Osteocyte (in vitro differentiated cells): Measurements from ENCODE around the gene FOXJ3. TPM values are rescaled to one million over a fixed set of nuclear protein-coding genes. Genes with fewer than 3 reads are reported as not detected.

Source experiments
- DNase-seq: peaks from one replicate; pipeline ENCODE4 v3.0.0; 2021; ENCODE audit warnings: mixed read lengths; ENCODE audit not compliant: unreplicated experiment; ENCODE audit errors: extremely low spot score
- H3K27ac Mint-ChIP-seq: one replicate; pipeline ENCODE4 v1.8.0; 2021; ENCODE audit warnings: mild to moderate bottlenecking, mixed read lengths; ENCODE audit not compliant: unreplicated experiment
- H3K27me3 Mint-ChIP-seq: one replicate; pipeline ENCODE4 v1.8.0; 2021; ENCODE audit warnings: mixed read lengths; ENCODE audit not compliant: unreplicated experiment
- H3K36me3 Mint-ChIP-seq: one replicate; pipeline ENCODE4 v1.8.0; 2021; ENCODE audit warnings: mixed read lengths; ENCODE audit not compliant: unreplicated experiment
- H3K4me1 Mint-ChIP-seq: one replicate; pipeline ENCODE4 v1.8.0; 2021; ENCODE audit warnings: mixed read lengths; ENCODE audit not compliant: unreplicated experiment
- H3K4me3 Mint-ChIP-seq: one replicate; pipeline ENCODE4 v1.8.0; 2021; ENCODE audit warnings: mild to moderate bottlenecking, moderate library complexity, mixed read lengths; ENCODE audit not compliant: unreplicated experiment
- H3K9me3 Mint-ChIP-seq: one replicate; pipeline ENCODE4 v1.8.0; 2021; ENCODE audit warnings: mixed read lengths; ENCODE audit not compliant: unreplicated experiment
- total RNA-seq: library from RNA; stranded (reverse); gene quantifications from 2 replicates; pipeline ENCODE4 v1.2.1, GENCODE V29; 2021
- TF ChIP-seq, protein P1 (sequence below): fragments of 200-600 bp; sonication (generic); IDR thresholded peaks from 2 replicates; pipeline ENCODE4 v1.5.0; 2021; ENCODE audit warnings: antibody characterized with exemption, mild to moderate bottlenecking, moderate library complexity

Gene FOXJ3
- total RNA-seq, 1 donor from 2014 or later: 34.6 TPM

DNA sequence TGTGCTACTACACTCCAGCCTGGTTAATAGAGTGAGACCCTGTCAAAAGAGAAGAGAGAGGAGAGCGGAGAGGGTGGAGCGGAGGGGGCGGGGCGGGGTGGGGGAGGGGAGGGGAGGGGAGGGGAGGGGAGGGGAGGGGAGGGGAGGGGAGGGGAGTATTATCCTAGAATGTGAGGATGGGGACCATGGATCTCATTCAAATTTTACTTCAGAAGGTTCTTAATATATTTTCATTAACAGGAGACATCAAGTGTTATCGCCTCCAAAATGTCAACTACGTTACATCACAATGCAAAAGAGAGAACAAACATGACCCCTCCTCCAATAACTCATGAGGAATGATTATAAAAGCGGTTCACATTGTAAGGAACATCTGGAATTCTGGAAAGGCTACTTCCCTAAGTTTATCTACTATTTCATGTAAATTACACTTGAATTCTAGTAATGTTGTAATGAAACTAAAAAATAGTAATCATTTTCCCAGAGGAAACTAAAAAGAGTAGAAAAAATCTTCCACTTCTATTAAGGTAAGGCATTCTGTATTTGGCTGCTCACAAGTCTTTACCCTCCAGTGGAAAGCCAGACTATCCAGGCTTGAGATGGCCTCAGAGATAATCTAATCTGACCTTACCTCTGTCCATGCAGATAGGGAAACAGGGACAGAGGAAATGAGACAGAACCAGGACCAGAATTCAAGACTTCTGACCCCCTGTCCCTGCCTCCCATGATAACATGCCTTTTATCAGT lies 151.7 kb downstream of the FOXJ3 start:
- no peak for DNase-seq
- no peaks in the 10 kb centered on the region for H3K9me3 Mint-ChIP-seq
- TF ChIP-seq, protein P1, sequence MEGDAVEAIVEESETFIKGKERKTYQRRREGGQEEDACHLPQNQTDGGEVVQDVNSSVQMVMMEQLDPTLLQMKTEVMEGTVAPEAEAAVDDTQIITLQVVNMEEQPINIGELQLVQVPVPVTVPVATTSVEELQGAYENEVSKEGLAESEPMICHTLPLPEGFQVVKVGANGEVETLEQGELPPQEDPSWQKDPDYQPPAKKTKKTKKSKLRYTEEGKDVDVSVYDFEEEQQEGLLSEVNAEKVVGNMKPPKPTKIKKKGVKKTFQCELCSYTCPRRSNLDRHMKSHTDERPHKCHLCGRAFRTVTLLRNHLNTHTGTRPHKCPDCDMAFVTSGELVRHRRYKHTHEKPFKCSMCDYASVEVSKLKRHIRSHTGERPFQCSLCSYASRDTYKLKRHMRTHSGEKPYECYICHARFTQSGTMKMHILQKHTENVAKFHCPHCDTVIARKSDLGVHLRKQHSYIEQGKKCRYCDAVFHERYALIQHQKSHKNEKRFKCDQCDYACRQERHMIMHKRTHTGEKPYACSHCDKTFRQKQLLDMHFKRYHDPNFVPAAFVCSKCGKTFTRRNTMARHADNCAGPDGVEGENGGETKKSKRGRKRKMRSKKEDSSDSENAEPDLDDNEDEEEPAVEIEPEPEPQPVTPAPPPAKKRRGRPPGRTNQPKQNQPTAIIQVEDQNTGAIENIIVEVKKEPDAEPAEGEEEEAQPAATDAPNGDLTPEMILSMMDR: no peak
- peaks cover 20% of the 10 kb centered on the region for H3K36me3 Mint-ChIP-seq
- H3K27ac Mint-ChIP-seq: no peak overlapping the region
- no peak overlapping the region for H3K4me3 Mint-ChIP-seq
- H3K27me3 Mint-ChIP-seq: no peaks in the 10 kb centered on the region
- peaks cover 15% of the 10 kb centered on the region for H3K4me1 Mint-ChIP-seq

DNA sequence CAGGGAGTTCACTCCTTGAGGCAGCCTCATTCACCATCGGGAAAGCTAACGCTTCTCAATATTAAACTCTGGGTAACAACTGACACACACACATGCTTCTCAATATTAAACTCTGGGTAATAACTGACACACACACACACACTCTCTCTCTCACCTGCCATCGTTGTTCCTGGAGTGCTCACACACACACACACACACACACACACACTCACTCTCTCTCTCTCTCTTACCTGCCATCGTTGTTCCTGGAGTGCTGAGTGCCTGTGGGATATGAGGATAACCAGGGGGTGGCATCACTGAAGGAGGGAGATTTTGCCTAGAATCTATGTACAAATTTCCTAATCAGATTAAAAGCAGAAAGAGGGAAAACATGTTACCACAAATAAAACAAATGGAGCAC lies 153.3 kb downstream of the FOXJ3 start:
- peaks cover 12% of the 10 kb centered on the region for H3K36me3 Mint-ChIP-seq
- H3K9me3 Mint-ChIP-seq: no peaks in the 10 kb centered on the region
- H3K4me1 Mint-ChIP-seq: peaks cover 12% of the 10 kb centered on the region
- no peak for DNase-seq
- H3K4me3 Mint-ChIP-seq: no peak overlapping the region
- no peak overlapping the region for H3K27ac Mint-ChIP-seq
- TF ChIP-seq, protein P1: no peak
- H3K27me3 Mint-ChIP-seq: no peaks in the 10 kb centered on the region

DNA sequence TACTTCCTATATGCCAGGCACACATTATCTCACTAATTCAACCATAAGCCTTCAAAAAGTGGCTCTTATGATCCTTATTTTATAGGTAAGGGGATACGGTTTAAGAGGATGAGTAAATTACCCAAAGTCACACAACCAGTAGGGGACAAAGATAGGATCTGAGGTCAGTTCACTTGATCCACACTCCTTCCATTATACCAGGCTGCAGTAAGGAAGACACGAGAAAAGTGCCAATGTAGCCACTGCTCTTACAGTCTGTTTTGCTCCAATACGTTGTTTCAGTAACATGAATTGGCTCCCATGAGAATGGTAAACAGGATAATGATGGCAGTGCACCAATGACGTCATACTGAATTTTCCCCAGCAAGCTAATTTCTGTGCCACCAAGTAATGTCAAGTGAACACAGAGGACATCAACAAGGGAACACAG lies 155.1 kb downstream of the FOXJ3 start:
- H3K4me3 Mint-ChIP-seq: no peak overlapping the region
- H3K27ac Mint-ChIP-seq: no peak overlapping the region
- DNase-seq: no peak
- no peaks in the 10 kb centered on the region for H3K9me3 Mint-ChIP-seq
- H3K36me3 Mint-ChIP-seq: peaks cover 7% of the 10 kb centered on the region
- TF ChIP-seq, protein P1: no peak
- peaks cover 4% of the 10 kb centered on the region for H3K4me1 Mint-ChIP-seq
- H3K27me3 Mint-ChIP-seq: no peaks in the 10 kb centered on the region

DNA sequence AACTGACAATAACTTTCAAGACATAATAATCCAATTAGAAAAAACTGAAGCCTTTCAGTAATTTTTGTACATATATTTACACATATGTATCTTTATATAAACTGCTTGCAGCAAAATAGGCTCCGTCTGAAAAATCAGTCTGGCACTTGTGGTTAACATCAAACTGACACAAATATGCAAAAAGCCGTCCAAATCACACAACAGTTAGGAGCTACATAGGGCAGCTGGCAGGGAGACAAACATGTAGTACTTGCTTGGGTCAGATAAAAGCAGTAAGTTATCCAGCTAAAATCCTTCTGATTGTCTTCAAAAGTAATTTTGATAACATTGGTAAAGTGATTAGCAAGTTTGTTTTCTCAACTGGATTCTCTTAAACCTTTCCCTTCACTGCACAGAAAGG lies 155.8 kb downstream of the FOXJ3 start:
- H3K9me3 Mint-ChIP-seq: no peaks in the 10 kb centered on the region
- TF ChIP-seq, protein P1: no peak
- peaks cover 2% of the 10 kb centered on the region for H3K36me3 Mint-ChIP-seq
- DNase-seq: no peak
- no peaks in the 10 kb centered on the region for H3K27me3 Mint-ChIP-seq
- no peak overlapping the region for H3K27ac Mint-ChIP-seq
- H3K4me3 Mint-ChIP-seq: no peak overlapping the region
- peaks cover 4% of the 10 kb centered on the region for H3K4me1 Mint-ChIP-seq

DNA sequence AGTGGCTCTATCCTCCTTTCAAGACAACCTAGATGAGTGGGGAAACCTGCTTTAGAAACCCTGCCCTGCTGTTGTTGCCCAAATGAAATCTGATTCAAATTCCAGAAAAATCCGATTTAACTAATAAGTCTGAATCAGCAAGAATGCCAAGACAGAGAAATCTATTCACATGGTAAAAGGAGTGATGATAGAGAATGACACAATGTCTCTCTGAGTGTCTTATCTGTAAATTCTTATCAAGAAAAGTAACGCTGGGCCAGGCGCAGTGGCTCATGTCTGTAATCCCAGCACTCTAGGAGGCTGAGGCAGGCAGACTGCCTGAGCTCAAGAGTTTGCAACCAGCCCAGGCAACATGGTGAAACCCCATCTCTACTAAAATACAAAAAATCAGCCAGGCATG lies 156.8 kb downstream of the FOXJ3 start:
- TF ChIP-seq, protein P1: no peak

More for the DNA sequence above, 156.8 kb downstream of the FOXJ3 start:
- DNase-seq: no peak
- peaks cover 4% of the 10 kb centered on the region for H3K4me1 Mint-ChIP-seq
- no peak overlapping the region for H3K4me3 Mint-ChIP-seq
- peaks cover 2% of the 10 kb centered on the region for H3K36me3 Mint-ChIP-seq
- no peaks in the 10 kb centered on the region for H3K9me3 Mint-ChIP-seq
- H3K27ac Mint-ChIP-seq: no peak overlapping the region
- no peaks in the 10 kb centered on the region for H3K27me3 Mint-ChIP-seq
